HG02759 (cell line): ENCODE data around the gene PPM1L.

Source experiments
- ATAC-seq: cut with Tn5 transposase; IDR thresholded peaks from one replicate; pipeline ENCODE4 v1.9.1; 2021; ENCODE audit warnings: mild to moderate bottlenecking, moderate library complexity; ENCODE audit not compliant: unreplicated experiment

Gene PPM1L

DNA sequence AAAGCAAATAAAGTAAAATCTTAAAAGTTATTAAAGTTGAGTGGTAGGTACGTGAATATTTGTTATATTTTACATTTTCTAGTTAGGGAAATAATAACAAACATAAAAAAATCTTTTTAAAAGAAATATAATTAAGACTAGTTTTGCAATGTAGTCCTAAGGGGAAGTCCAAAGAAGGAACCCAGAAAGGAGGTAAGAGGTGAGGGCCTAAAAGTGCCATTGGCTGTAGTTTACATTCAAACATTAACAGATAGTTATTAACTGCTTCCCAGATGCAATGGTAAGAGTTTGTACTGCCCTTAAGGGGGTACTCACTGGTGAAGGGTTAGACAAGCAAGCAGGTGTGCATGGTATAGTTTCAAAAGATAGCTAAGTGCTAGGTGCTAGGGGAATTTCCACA is 269.9 kb downstream of the PPM1L start:
- ATAC-seq, result no peak

DNA sequence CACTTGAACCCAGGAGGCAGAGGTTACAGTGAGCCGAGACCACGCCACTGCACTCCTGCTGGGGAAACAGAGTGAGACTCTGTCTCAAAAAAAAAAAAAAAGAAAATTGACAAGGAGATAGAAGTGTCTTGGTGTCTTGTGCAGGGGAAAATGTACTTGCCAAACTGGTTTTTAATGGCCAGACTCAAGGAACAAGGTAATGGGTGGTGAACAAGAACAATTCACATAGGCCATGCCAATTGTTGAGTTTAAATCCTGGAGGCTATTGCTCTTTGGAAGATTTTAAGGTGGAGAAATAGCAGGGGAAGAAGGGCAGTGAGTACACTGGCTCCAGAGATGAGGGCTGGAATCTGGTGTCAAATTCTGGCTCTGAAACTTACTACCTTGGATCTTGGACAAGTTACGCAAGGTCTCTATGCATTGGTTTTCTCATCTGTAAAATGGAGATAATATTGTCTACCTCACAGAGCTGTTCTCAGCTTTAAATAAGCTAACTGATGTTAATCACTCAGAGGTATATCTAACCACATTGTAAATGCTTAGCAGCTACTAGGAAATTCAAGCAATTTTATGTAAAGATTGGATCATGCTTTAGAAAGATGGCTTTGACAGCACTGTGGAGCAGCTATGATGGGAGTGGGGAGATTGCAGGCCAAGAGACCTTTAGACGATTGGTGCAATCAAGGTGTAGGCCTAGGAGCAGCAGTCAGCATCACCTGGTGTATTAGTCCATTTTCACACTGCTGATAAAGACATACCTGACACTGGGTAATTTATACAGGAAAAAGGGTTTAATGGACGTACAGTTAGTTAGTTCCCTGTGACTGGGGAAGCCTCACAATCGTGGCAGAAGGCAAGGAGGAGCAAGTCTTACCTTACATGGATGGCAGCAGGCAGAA is 270.8 kb downstream of the PPM1L start:
- no peak for ATAC-seq

GRCh38 chr3:161028555-161029153 is 272.6 kb downstream of the PPM1L start:
- ATAC-seq, result no peak

- no peak for ATAC-seq
Measured at GRCh38 chr3:161031134-161031533, 275.1 kb downstream of the PPM1L start.

DNA sequence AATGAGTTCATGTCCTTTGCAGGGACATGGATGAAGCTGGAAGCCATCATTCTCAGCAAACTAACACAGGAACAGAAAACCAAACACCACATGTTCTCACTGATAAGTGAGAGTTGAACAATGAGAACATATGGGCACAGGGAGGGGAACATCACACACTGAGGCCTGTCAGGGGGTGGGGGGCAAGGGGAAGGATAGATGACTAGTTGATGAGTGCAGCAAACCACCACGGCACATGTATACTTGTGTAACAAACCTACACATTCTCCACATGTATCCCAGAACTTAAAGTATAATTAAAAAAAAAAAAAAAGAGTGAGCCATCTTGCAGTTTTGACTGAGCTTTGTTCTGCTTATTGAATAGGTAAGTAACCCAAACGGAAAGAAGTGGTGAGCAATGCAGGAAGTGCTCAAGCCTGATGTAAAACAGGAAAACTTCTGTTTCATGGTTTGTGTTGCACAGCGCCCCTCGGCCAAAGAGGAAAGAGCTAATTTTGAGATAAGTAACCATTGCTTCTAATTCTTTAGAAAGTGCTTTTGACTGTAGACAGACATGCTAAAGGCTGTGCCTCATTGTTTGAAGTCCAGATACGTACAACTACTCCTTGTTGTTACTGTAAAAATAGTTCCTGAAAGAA is 279.0 kb downstream of the PPM1L start:
- ATAC-seq, result peak; percentile 89

GRCh38 chr3:161035711-161036110 is 279.7 kb downstream of the PPM1L start:
- no peak for ATAC-seq

- ATAC-seq, result no peak
Measured at GRCh38 chr3:161038725-161039124, 282.7 kb downstream of the PPM1L start.

- ATAC-seq, result peak; percentile 73
Measured at GRCh38 chr3:161042023-161042501, 286.0 kb downstream of the PPM1L start.

DNA sequence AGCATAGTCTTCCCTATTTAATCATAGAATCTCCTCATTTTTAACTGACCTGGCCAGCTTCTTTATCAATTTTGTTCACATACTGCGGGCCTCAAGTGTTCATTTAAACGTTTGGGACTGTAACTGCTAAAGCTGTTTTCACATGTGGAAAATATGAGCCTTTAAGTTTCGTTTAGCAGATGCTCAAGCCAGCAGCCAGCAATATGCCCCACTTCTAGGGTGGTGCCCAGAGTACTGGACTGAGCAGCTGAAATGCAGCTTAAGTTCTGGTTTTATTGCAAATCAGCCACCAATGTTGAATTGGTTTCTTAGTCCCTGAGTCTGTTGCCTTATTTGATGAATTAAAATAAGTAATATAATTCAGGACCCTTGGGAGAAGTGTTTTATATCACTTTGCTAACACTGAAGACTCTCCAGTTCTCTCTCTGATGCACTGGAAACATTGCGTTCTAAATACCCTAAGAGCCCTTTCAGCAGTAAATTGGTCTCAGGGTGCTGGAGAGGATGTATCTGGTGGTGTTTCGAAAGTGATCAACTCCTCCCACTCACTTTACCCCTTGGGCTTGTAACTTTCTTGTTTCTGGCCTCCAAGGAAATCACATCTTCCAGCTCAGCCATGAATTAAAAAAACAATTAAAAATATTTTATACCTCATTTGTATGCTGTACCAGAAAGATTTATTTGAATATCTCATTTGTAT is 287.5 kb downstream of the PPM1L start:
- ATAC-seq, result peak; percentile 69

DNA sequence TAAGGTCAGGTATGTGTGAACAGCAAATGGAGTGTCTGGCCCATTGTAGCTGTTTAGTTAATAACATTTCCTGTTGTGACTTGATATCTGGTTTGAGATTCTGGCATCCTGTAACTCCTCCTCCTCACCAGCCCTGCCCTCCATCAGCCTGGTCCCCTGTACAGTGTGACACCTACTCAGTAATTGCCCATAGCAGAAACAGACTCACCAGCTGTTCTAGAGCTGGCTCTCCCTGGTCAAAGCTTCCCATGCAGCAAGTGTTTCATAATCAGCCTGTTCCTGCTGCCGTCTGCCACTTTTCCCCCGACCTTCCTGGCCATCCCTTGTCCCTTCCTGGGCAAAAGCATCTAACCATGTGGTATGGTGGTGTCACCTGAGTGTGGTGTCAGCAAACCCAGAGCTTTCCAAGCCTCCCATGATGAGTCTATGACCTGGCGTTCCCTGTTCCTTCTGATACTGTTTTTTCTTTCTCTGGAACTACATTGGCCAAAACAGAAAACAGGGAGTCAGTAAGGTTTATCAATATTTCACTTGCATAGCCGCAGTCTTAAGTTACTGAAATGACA is 293.7 kb downstream of the PPM1L start:
- ATAC-seq, result peak; percentile 43

GRCh38 chr3:161050935-161051334 is 294.9 kb downstream of the PPM1L start:
- peak; percentile 89 for ATAC-seq

GRCh38 chr3:161051856-161052255 is 295.8 kb downstream of the PPM1L start:
- ATAC-seq, result no peak

- ATAC-seq, result no peak
Measured at GRCh38 chr3:161054860-161055604, 299.0 kb downstream of the PPM1L start.

- no peak for ATAC-seq
Measured at GRCh38 chr3:161064413-161064812, 308.4 kb downstream of the PPM1L start.

- ATAC-seq, result no peak
Measured at GRCh38 chr3:161066930-161067329, 310.9 kb downstream of the PPM1L start.

- no peak for ATAC-seq
Measured at GRCh38 chr3:161067335-161067734, 311.3 kb downstream of the PPM1L start.

- peak; percentile 95 for ATAC-seq
Measured at GRCh38 chr3:161069511-161070251, 313.6 kb downstream of the PPM1L start.

DNA sequence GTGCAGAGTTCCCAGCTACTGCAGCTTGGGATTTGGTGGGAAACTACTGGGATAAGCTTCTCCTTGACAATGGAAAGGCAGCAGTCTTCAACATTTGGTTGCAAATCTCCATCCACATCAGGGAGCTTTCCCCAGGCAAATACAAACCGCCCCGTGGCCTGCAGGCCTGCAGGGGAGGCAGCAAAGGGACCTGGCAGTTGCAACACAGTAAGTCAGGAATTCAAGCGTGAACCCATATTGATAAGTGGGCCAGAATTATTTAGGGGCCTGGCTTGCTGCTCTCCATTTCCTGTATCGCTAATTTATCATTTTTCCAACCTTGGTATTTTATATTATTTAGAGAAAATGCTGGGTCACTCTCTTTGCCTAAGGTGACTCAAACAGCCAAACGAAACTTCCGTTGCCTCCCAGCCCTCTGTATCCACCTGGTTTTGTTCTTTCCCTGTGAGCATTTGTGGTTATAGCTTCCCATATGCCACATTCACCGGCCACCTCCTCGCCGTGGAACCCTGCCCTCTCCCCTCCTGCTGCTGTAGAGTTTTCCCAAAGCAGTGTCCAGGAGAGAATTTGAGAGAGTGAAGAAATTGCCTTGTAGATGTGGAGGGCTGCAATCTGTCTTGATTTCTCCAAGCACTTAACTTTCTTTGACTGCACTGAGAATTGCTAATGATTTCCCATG is 314.4 kb downstream of the PPM1L start:
- ATAC-seq, result no peak
